Measurements from ENCODE around the gene EVPL. TPM values are rescaled to one million over a fixed set of nuclear protein-coding genes. Genes with fewer than 3 reads are reported as not detected.

Gene EVPL
- total and polyA plus RNA-seq, 2 of the 13 experiments (the other 11 are each of a cell fraction or from before 2014, with no cell fraction given) = 2.1 to 8.2 TPM

GRCh38 chr17:76072148-76072858, 45.2 kb upstream of the EVPL start, which contains the start of gene SRP68 (continued):
- TF ChIP-seq KAT8 (CRISPR knock-in tag; IDR thresholded peaks at IDR 0.05) (peak; percentile 97), ZNF672 (CRISPR knock-in tag; IDR thresholded peaks at IDR 0.05) (0 out of 2 replicates have a peak, but pooled peaks have one; percentile 68), ZNF24 (IDR thresholded peaks at IDR 0.05) (no peak), FOXO4 (CRISPR knock-in tag; conservative IDR thresholded peaks at IDR 0.05) (no peak), ZFP36 (IDR thresholded peaks at IDR 0.05; ENCODE audit: borderline replicate concordance, low read depth, low read length, partially characterized antibody) (no peak), THAP8 (CRISPR knock-in tag; IDR thresholded peaks at IDR 0.05; ENCODE audit: borderline replicate concordance) (peak; percentile 95; the same call in 1 of the 2 replicates), KLF6 (CRISPR knock-in tag; IDR thresholded peaks at IDR 0.05) (peak; percentile 96), IRF1 (CRISPR knock-in tag; IDR thresholded peaks at IDR 0.05; ENCODE audit: low read depth) (peak; percentile 92), HMG20B (CRISPR knock-in tag; conservative IDR thresholded peaks at IDR 0.05) (no peak), HNRNPLL (IDR thresholded peaks at IDR 0.05; ENCODE audit: low read depth, low read length, poor library complexity, severe bottlenecking) (peak; percentile 49), MAFG (CRISPR knock-in tag; IDR thresholded peaks at IDR 0.05) (no peak), ZXDC (CRISPR knock-in tag; IDR thresholded peaks at IDR 0.05) (peak; percentile 97), DNMT3B (CRISPR knock-in tag; conservative IDR thresholded peaks at IDR 0.05) (peak; percentile 45; the same call in 1 of the 2 replicates), ZNF280B (CRISPR knock-in tag; IDR thresholded peaks at IDR 0.05; ENCODE audit: borderline replicate concordance) (peak; percentile 75; the same call in 1 of the 2 replicates), ZKSCAN1 (IDR thresholded peaks at IDR 0.05; ENCODE audit: low read length) (no peak), PHF8 (CRISPR knock-in tag; IDR thresholded peaks at IDR 0.05) (peak; percentile 94), CENPX (CRISPR knock-in tag; IDR thresholded peaks at IDR 0.05) (no peak), GMEB1 (CRISPR knock-in tag; IDR thresholded peaks at IDR 0.05; ENCODE audit: borderline replicate concordance) (peak; percentile 86)

All from HepG2 (cell line).